ENCODE measurements around the gene KIR2DL4. TPM values are rescaled to one million over a fixed set of nuclear protein-coding genes. Genes with fewer than 3 reads are reported as not detected.
"Not testable (repeated sequence)": the region's sequence is repeated elsewhere in the genome, so short reads cannot be mapped to it uniquely, and the experiment has no call there.

KIR2DL4 gene
- total RNA-seq, 1 experiment from 2014 or later: not detected

GRCh38 chr19:54778896-54779295 is 24.5 kb upstream of the KIR2DL4 start:
- BruUV-seq (replicated peaks); H3K4me3 ChIP-seq (ENCODE audit: low read depth in 2 of 2, low read length in 2 of 2); H3K36me3 ChIP-seq (ENCODE audit: control insufficient read depth, insufficient read depth, low read length); H3K4me1 ChIP-seq (ENCODE audit: control insufficient read depth, insufficient read depth, low read length); ATAC-seq; CTCF ChIA-PET; DNase-seq (ENCODE audit: low read depth, low spot score); H3K9me3 ChIP-seq (ENCODE audit: control insufficient read depth, insufficient read depth, low read depth, low read length); intact Hi-C loops (cut with micrococcal nuclease; ENCODE audit: unreplicated experiment); in situ Hi-C loops (cut with HindIII; ENCODE audit: low pct_unique_long_range_greater_than_20kb, low sequenced_read_pairs); H3K27ac ChIP-seq (ENCODE audit: low read length); H3K27me3 ChIP-seq (ENCODE audit: control insufficient read depth, insufficient read depth, low read length): not testable (repeated sequence)
- POLR2A ChIA-PET: interaction anchor here (0.6 kb wide), 1 partner anchor 219 kb away, joined by 18 read pairs; no protein-coding TSS in a partner anchor

- CTCF ChIA-PET; DNase-seq (ENCODE audit: low read depth, low spot score); H3K9me3 ChIP-seq (ENCODE audit: control insufficient read depth, insufficient read depth, low read depth, low read length); H3K4me3 ChIP-seq (ENCODE audit: low read depth in 2 of 2, low read length in 2 of 2); ATAC-seq; POLR2A ChIA-PET; H3K4me1 ChIP-seq (ENCODE audit: control insufficient read depth, insufficient read depth, low read length); in situ Hi-C loops (cut with HindIII; ENCODE audit: low pct_unique_long_range_greater_than_20kb, low sequenced_read_pairs); intact Hi-C loops (cut with micrococcal nuclease; ENCODE audit: unreplicated experiment); BruUV-seq (replicated peaks); H3K36me3 ChIP-seq (ENCODE audit: control insufficient read depth, insufficient read depth, low read length); H3K27ac ChIP-seq (ENCODE audit: low read length); H3K27me3 ChIP-seq (ENCODE audit: control insufficient read depth, insufficient read depth, low read length): not testable (repeated sequence)
Observed at GRCh38 chr19:54782916-54783315, 20.5 kb upstream of the KIR2DL4 start.

GRCh38 chr19:54786091-54786723 is 17.2 kb upstream of the KIR2DL4 start:
- H3K9me3 ChIP-seq (ENCODE audit: control insufficient read depth, insufficient read depth, low read depth, low read length); intact Hi-C loops (cut with micrococcal nuclease; ENCODE audit: unreplicated experiment); CTCF ChIA-PET; H3K27ac ChIP-seq (ENCODE audit: low read length); DNase-seq (ENCODE audit: low read depth, low spot score); H3K4me1 ChIP-seq (ENCODE audit: control insufficient read depth, insufficient read depth, low read length); in situ Hi-C loops (cut with HindIII; ENCODE audit: low pct_unique_long_range_greater_than_20kb, low sequenced_read_pairs); POLR2A ChIA-PET; H3K36me3 ChIP-seq (ENCODE audit: control insufficient read depth, insufficient read depth, low read length); H3K27me3 ChIP-seq (ENCODE audit: control insufficient read depth, insufficient read depth, low read length); ATAC-seq; BruUV-seq (replicated peaks); H3K4me3 ChIP-seq (ENCODE audit: low read depth in 2 of 2, low read length in 2 of 2): not testable (repeated sequence)

GRCh38 chr19:54788154-54788553 is 15.3 kb upstream of the KIR2DL4 start:
- DNase-seq (ENCODE audit: low read depth, low spot score); ATAC-seq; CTCF ChIA-PET; H3K4me3 ChIP-seq (ENCODE audit: low read depth in 2 of 2, low read length in 2 of 2); POLR2A ChIA-PET; H3K9me3 ChIP-seq (ENCODE audit: control insufficient read depth, insufficient read depth, low read depth, low read length); H3K4me1 ChIP-seq (ENCODE audit: control insufficient read depth, insufficient read depth, low read length); BruUV-seq (replicated peaks); intact Hi-C loops (cut with micrococcal nuclease; ENCODE audit: unreplicated experiment); H3K36me3 ChIP-seq (ENCODE audit: control insufficient read depth, insufficient read depth, low read length); in situ Hi-C loops (cut with HindIII; ENCODE audit: low pct_unique_long_range_greater_than_20kb, low sequenced_read_pairs); H3K27ac ChIP-seq (ENCODE audit: low read length): not testable (repeated sequence)
- H3K27me3 ChIP-seq (ENCODE audit: control insufficient read depth, insufficient read depth, low read length): peaks cover 23% of the 10 kb centered on the region

- intact Hi-C loops (cut with micrococcal nuclease; ENCODE audit: unreplicated experiment): no loop called here
- H3K36me3 ChIP-seq (ENCODE audit: control insufficient read depth, insufficient read depth, low read length): no peaks in the 10 kb centered on the region
- in situ Hi-C loops (cut with HindIII; ENCODE audit: low pct_unique_long_range_greater_than_20kb, low sequenced_read_pairs): no loop called here
- CTCF ChIA-PET: no interaction called here
- H3K4me1 ChIP-seq (ENCODE audit: control insufficient read depth, insufficient read depth, low read length): no peaks in the 10 kb centered on the region
- TF ChIP-seq CTCF (IDR thresholded peaks at IDR 0.05) (no peak), REST (IDR thresholded peaks at IDR 0.05; ENCODE audit: insufficient read depth in 1 of 2, low read depth in 2 of 2, low read length in 1 of 2) (no peak), SIN3A (IDR thresholded peaks at IDR 0.05; ENCODE audit: borderline replicate concordance, insufficient read depth, low read depth, low read length) (no peak), TCF7L2 (IDR thresholded peaks at IDR 0.05; ENCODE audit: low read depth, low read length) (no peak), POLR2AphosphoS5 (IDR thresholded peaks at IDR 0.05; ENCODE audit: low read depth, low read length) (no peak)
- H3K27me3 ChIP-seq (ENCODE audit: control insufficient read depth, insufficient read depth, low read length): peaks cover 31% of the 10 kb centered on the region
- ATAC-seq (no peak; the same call in 1 of the 2 replicates), DNase-seq (ENCODE audit: low read depth, low spot score) (no peak)
- no TSS peak for BruUV-seq (replicated peaks)
- H3K4me3 ChIP-seq (ENCODE audit: low read depth in 2 of 2, low read length in 2 of 2): no peak overlapping the region
- H3K9me3 ChIP-seq (ENCODE audit: control insufficient read depth, insufficient read depth, low read depth, low read length): no peaks in the 10 kb centered on the region
- H3K27ac ChIP-seq (ENCODE audit: low read length): no peak overlapping the region
- POLR2A ChIA-PET: no interaction called here
Observed at GRCh38 chr19:54790711-54791110, 12.7 kb upstream of the KIR2DL4 start.

Data from Panc1 (cell line).